Mononuclear cell (primary cell): ENCODE data around the gene ALDH3B2. TPM values are rescaled to one million over a fixed set of nuclear protein-coding genes. Genes with fewer than 3 reads are reported as not detected.
"Not testable (repeated sequence)": the region's sequence is repeated elsewhere in the genome, so short reads cannot be mapped to it uniquely, and the experiment has no call there.

ENCODE experiments used
- H3K27me3 ChIP-seq: 2 replicates; pipeline ENCODE4 v1.6.0; 2011; ENCODE audit warnings: low read length, control low read depth; ENCODE audit not compliant: insufficient read depth
- H3K4me1 ChIP-seq: 2 replicates; pipeline ENCODE4 v1.5.1; 2011; ENCODE audit warnings: mild to moderate bottlenecking, low read length, control low read depth; ENCODE audit not compliant: insufficient read depth
- H3K4me3 ChIP-seq: 2 replicates; pipeline ENCODE4 v1.5.1; 2011; ENCODE audit warnings: mild to moderate bottlenecking, low read length, moderate library complexity
- H3K9me3 ChIP-seq: 2 replicates; pipeline ENCODE4 v1.5.1; 2011; ENCODE audit warnings: low read depth, mild to moderate bottlenecking, control low read depth, low read length
- total RNA-seq: library from RNA; depleted of rRNA; stranded (reverse); fragments of >200 nt; gene quantifications from one replicate; pipeline ENCODE4 v1.2.3, GENCODE V29; 2012

ALDH3B2 gene
- total RNA-seq, 1 donor: not detected

DNA sequence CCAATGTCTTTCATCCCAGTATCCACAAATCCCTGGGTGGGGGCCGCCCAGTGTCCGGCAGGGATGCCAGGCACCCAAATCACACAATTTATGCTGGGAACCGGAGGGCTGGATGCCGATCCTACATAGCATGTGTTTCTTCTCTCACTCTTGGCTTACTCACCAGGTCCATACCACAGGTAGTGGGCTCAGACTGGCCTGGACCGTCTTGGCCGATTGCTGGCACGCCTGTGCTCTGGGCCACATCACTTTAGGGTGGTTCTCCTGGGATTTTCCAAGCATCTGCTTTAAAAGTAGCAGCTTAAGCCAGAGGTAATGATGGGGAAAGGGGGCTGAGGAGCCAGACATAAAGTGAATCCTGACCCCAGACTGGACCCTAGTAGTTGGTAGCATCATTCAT, 22.6 kb upstream of the ALDH3B2 start:
- no peaks in the 10 kb centered on the region for H3K9me3 ChIP-seq
- no peaks in the 10 kb centered on the region for H3K27me3 ChIP-seq

GRCh38 chr11:67695606-67696005, 21.2 kb upstream of the ALDH3B2 start:
- Histone ChIP-seq H3K4me3 (no peak overlapping the region), H3K4me1 (no peaks in the 10 kb centered on the region), H3K27me3 (no peaks in the 10 kb centered on the region), H3K9me3 (no peaks in the 10 kb centered on the region)

More for the DNA sequence above, 22.6 kb upstream of the ALDH3B2 start:
- H3K4me3 ChIP-seq: no peak overlapping the region
- no peaks in the 10 kb centered on the region for H3K4me1 ChIP-seq

DNA sequence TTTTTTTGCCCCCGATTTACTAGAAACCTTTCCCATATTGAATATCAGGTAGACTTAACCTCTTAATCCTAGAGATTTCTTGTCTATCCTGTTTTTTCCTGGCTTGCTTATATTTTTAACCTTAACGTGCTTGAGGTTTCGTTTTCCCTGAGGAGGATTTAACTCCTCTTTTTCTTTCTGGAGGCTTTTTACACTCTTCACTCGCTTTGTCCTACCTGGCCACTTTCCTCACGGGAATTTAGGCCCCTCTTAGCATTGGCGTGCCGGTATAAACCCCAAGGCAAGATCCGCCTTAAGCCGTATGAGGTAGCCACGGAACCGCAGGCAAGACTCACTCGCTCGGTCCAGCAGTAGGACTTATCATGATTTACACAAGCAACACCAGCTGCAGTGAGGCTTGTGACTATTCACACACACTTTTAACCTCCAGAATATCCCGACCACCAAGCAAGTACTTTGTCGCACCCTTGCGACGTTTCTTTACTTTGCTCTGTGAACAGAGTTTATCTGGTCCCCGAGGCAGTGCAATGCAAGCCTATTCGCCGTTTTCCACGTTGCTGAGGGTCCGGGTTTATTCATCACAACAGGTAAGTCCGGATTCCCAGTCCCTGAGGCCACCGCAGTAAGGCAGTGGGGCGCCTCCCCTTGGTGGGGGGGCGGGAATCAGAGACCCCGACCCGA, 20.6 kb upstream of the ALDH3B2 start:
- no peak overlapping the region for H3K4me3 ChIP-seq
- no peaks in the 10 kb centered on the region for H3K4me1 ChIP-seq
- H3K27me3 ChIP-seq: peaks cover 3% of the 10 kb centered on the region
- H3K9me3 ChIP-seq: no peaks in the 10 kb centered on the region

- Histone ChIP-seq H3K27me3 (peaks cover 3% of the 10 kb centered on the region), H3K4me3 (no peak overlapping the region), H3K9me3 (no peaks in the 10 kb centered on the region), H3K4me1 (no peaks in the 10 kb centered on the region)
Observed at GRCh38 chr11:67691149-67691548, 16.7 kb upstream of the ALDH3B2 start.

DNA sequence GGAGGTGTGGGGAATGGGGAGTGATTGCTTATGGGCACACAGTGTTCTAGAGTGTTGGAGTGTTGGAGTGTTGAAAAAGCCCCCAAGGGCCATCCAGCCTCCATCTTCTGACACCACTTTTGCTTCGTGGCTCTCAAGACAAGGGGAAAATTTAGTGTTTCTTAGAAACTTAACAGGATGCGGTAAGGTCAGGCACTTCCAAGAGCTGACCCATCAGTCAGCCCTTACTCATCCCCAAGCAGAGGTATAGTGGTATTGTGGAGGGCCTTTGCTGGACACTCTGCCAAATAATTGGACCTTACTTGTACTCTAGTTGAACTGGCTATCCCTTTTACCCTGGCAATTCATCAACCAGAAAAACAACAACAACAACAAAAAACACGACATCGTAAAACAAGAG, 14.8 kb upstream of the ALDH3B2 start:
- Histone ChIP-seq H3K4me3 (no peak overlapping the region), H3K27me3 (peaks cover 3% of the 10 kb centered on the region), H3K4me1 (no peaks in the 10 kb centered on the region), H3K9me3 (no peaks in the 10 kb centered on the region)

GRCh38 chr11:67687986-67688385, 13.6 kb upstream of the ALDH3B2 start:
- Histone ChIP-seq H3K4me1 (no peaks in the 10 kb centered on the region), H3K4me3 (no peak overlapping the region), H3K9me3 (no peaks in the 10 kb centered on the region), H3K27me3 (peaks cover 3% of the 10 kb centered on the region)

- not testable (repeated sequence) for H3K9me3 ChIP-seq, H3K4me3 ChIP-seq, H3K4me1 ChIP-seq, H3K27me3 ChIP-seq
Observed at GRCh38 chr11:67685641-67686332, 11.4 kb upstream of the ALDH3B2 start.

GRCh38 chr11:67682126-67683034, 8.0 kb upstream of the ALDH3B2 start:
- not testable (repeated sequence) for H3K27me3 ChIP-seq, H3K9me3 ChIP-seq, H3K4me3 ChIP-seq, H3K4me1 ChIP-seq

DNA sequence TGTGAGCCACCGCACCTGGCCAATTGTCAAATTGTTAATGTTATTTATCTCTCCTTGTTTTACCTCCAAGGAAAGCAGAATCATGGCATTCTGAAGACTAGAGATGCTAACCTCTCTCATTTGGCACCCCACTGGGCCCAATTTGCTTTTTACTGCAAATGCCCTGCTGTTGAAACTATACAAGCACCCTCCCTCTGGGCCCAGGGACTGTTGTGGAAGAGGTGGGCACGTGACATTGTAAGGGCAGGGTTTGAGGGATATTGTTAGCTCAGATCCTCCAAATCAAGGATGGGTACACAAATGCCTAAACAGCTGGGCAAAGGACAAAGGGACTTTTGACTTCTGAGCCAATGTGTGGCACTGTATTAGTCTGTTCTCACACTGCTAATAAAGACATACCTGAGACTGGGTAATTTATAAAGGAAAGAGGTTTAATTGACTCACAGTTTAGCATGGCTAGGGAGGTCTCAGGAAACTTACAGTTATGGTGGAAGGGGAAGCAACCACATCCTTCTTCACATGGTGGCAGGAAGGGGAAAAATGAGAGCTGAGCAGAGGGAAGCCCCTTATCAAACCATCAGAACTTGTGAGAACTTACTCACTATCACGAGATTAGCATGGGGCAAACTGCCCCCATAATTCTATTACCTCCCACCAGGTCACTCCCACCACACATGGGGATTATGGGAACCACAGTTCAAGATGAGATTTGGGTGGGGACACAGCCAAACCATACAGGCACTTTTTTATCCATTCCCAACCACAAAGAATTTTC, 6.5 kb upstream of the ALDH3B2 start:
- H3K9me3 ChIP-seq: no peaks in the 10 kb centered on the region

DNA sequence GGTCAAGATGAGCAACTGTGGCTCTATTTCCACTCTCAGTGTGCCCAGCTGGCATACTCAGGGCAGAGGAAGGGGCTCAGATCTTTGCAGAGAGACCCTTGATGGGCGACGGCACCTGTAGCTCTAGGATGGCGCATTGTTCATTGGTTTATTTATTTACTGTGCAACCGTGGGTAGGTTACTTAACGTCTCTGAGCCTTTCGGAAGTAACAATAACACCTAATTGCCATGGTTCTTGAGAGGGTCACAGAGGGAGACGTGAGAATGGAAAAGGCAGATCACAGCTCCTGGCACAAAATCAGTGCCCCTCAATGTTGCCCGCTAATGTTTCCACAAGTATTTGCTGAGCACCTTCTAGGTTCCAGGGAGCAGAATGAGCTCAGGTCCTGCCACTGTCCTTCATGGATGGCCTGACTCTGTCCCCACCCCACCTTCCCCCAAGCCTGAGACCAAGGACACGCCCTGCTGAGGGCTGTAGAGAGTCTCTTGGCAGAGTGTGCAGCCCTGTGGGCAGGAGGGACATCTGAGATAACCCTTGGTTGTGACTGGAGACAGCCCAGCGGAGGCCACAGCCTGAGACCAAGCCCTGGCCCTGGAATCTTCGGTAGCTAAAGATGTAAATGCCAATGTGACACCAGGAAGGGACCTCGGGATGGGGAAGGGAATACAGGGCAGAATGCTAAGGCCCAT, 780 bp upstream of the ALDH3B2 start:
- Histone ChIP-seq H3K4me1 (no peaks in the 10 kb centered on the region), H3K27me3 (no peaks in the 10 kb centered on the region), H3K9me3 (no peaks in the 10 kb centered on the region), H3K4me3 (no peak overlapping the region)

More for the DNA sequence above, 6.5 kb upstream of the ALDH3B2 start:
- H3K4me1 ChIP-seq: no peaks in the 10 kb centered on the region
- no peak overlapping the region for H3K4me3 ChIP-seq
- no peaks in the 10 kb centered on the region for H3K27me3 ChIP-seq

- Histone ChIP-seq H3K4me1 (no peaks in the 10 kb centered on the region), H3K9me3 (no peaks in the 10 kb centered on the region), H3K4me3 (no peak overlapping the region), H3K27me3 (no peaks in the 10 kb centered on the region)
Observed at GRCh38 chr11:67673902-67674301, 521 bp downstream of the ALDH3B2 start.

GRCh38 chr11:67673358-67673757, 1.1 kb downstream of the ALDH3B2 start:
- Histone ChIP-seq H3K27me3 (no peaks in the 10 kb centered on the region), H3K4me3 (no peak overlapping the region)

GRCh38 chr11:67671211-67671520, 3.3 kb downstream of the ALDH3B2 start:
- no peaks in the 10 kb centered on the region for H3K9me3 ChIP-seq
- no peak overlapping the region for H3K4me3 ChIP-seq
- H3K4me1 ChIP-seq: no peaks in the 10 kb centered on the region
- H3K27me3 ChIP-seq: no peaks in the 10 kb centered on the region

More at GRCh38 chr11:67673358-67673757, 1.1 kb downstream of the ALDH3B2 start:
- Histone ChIP-seq H3K4me1 (no peaks in the 10 kb centered on the region), H3K9me3 (no peaks in the 10 kb centered on the region)
